A673 (cell line): ENCODE measurements around the gene SP6. TPM values are rescaled to one million over a fixed set of nuclear protein-coding genes. Genes with fewer than 3 reads are reported as not detected.

ENCODE experiments used
- BruUV-seq: library from RNA; stranded (reverse); fragments of 400-500 nt; replicated peaks from 2 replicates; lab custom pipeline; 2021; lab: Mats Ljungman, UMichigan
- CTCF ChIA-PET: fragments of 300-600 bp; sonication (Branson Sonifier 250); formaldehyde crosslinking; loops from one replicate; lab custom pipeline; 2022; ENCODE audit warnings: antibody characterized with exemption; lab: Charles Lee
- POLR2A ChIA-PET: fragments of 300-600 bp; sonication (Branson Sonifier 250); formaldehyde crosslinking; loops from one replicate; lab custom pipeline; 2022; ENCODE audit warnings: antibody characterized with exemption; ENCODE audit not compliant: low non-redundant PET; lab: Charles Lee
- DNase-seq: peaks from one replicate; pipeline ENCODE4 v3.0.0-alpha.2; 2015; ENCODE audit warnings: low spot score
- H3K27ac ChIP-seq: fragments of 200-600 bp; sonication (generic); 2 replicates; pipeline ENCODE4 v1.5.1; 2016; ENCODE audit warnings: mixed run types, low read depth, mild to moderate bottlenecking, mixed read lengths, antibody characterized with exemption, low read length; ENCODE audit not compliant: poor library complexity, severe bottlenecking
- H3K27me3 ChIP-seq: fragments of 200-600 bp; sonication (generic); replicated peaks from 2 replicates; pipeline ENCODE4 v1.6.1; 2017; ENCODE audit warnings: mixed run types, low read depth, mild to moderate bottlenecking, mixed read lengths, antibody characterized with exemption, low read length; ENCODE audit not compliant: insufficient read depth, poor library complexity
- H3K36me3 ChIP-seq: fragments of 200-600 bp; sonication (generic); 2 replicates; pipeline ENCODE4 v1.6.1; 2016; ENCODE audit warnings: mixed run types, mild to moderate bottlenecking, mixed read lengths, antibody characterized with exemption, low read length; ENCODE audit not compliant: insufficient read depth, poor library complexity, severe bottlenecking
- H3K4me1 ChIP-seq: fragments of 200-600 bp; sonication (generic); 2 replicates; pipeline ENCODE4 v1.6.1; 2017; ENCODE audit warnings: mixed run types, mild to moderate bottlenecking, mixed read lengths, antibody characterized with exemption, low read length; ENCODE audit not compliant: insufficient read depth, poor library complexity, severe bottlenecking
- H3K4me3 ChIP-seq: fragments of 200-600 bp; sonication (generic); 2 replicates; pipeline ENCODE4 v1.5.1; 2016; ENCODE audit warnings: low read depth, mixed run types, mild to moderate bottlenecking, mixed read lengths, low read length; ENCODE audit not compliant: poor library complexity, severe bottlenecking
- H3K9me3 ChIP-seq: fragments of 200-600 bp; sonication (generic); 2 replicates; pipeline ENCODE4 v1.6.1; 2016; ENCODE audit warnings: mixed run types, low read depth, mild to moderate bottlenecking, mixed read lengths, antibody characterized with exemption, low read length; ENCODE audit not compliant: poor library complexity, severe bottlenecking
- CTCF ChIP-seq: fragments of 300-800, 200-600 bp; sonication (generic); conservative IDR thresholded peaks from 2 replicates; pipeline ENCODE4 v1.5.1; 2017; ENCODE audit warnings: low read depth, mild to moderate bottlenecking, antibody characterized with exemption, low read length, moderate library complexity, mixed read lengths
- EZH2 ChIP-seq: fragments of 200-600 bp; sonication (generic); IDR thresholded peaks from 2 replicates; pipeline ENCODE4 v1.6.1; 2017; ENCODE audit warnings: borderline replicate concordance, low read depth, mild to moderate bottlenecking, mixed read lengths, antibody characterized with exemption, low read length; ENCODE audit not compliant: poor library complexity, severe bottlenecking
- intact Hi-C: fragments of 100-400 bp; cut with micrococcal nuclease; formaldehyde crosslinking; loops from one replicate; pipeline ENCODE4 v1.10.0; 2022; ENCODE audit not compliant: unreplicated experiment
- total RNA-seq: library from RNA; stranded (reverse); gene quantifications from 2 replicates; pipeline ENCODE4 v1.2.3, GENCODE V29; 2021

Gene SP6
- total RNA-seq, 1 experiment from 2014 or later = 0.15 TPM

- CTCF ChIA-PET = no interaction called here
- H3K36me3 ChIP-seq = no peaks in the 10 kb centered on the region
- no peak for DNase-seq
These were observed 47.2 kb downstream of the SP6 start for GRCh38 chr17:47803751-47804150.

GRCh38 chr17:47803201-47803600, 47.8 kb downstream of the SP6 start:
- intact Hi-C loops = no loop called here
- Histone ChIP-seq H3K9me3 (no peaks in the 10 kb centered on the region), H3K4me3 (no peak overlapping the region), H3K27me3 (no peaks in the 10 kb centered on the region), H3K4me1 (no peaks in the 10 kb centered on the region), H3K27ac (no peak overlapping the region), H3K36me3 (no peaks in the 10 kb centered on the region)
- ChIA-PET CTCF (no interaction called here), POLR2A (no interaction called here)
- no peak for DNase-seq
- no peak for TF ChIP-seq EZH2
- TF ChIP-seq CTCF = no peak
- BruUV-seq = no TSS peak

More at GRCh38 chr17:47803751-47804150, 47.2 kb downstream of the SP6 start:
- no peaks in the 10 kb centered on the region for H3K9me3 ChIP-seq
- no peak for TF ChIP-seq EZH2
- TF ChIP-seq CTCF = no peak
- BruUV-seq = no TSS peak
- no peaks in the 10 kb centered on the region for H3K27me3 ChIP-seq
- intact Hi-C loops = no loop called here
- POLR2A ChIA-PET = no interaction called here
- no peak overlapping the region for H3K27ac ChIP-seq
- H3K4me3 ChIP-seq = no peak overlapping the region
- no peaks in the 10 kb centered on the region for H3K4me1 ChIP-seq

- H3K27ac ChIP-seq = no peak overlapping the region
- TF ChIP-seq EZH2 (no peak), CTCF (peak; percentile 55)
- ChIA-PET POLR2A (no interaction called here), CTCF (no interaction called here)
- no peaks in the 10 kb centered on the region for H3K27me3 ChIP-seq
- no peak overlapping the region for H3K4me3 ChIP-seq
- H3K4me1 ChIP-seq = no peaks in the 10 kb centered on the region
- H3K36me3 ChIP-seq = no peaks in the 10 kb centered on the region
- H3K9me3 ChIP-seq = no peaks in the 10 kb centered on the region
- peak; percentile 22 for DNase-seq
- BruUV-seq = no TSS peak
- intact Hi-C loops = no loop called here
These were observed 48.5 kb downstream of the SP6 start for GRCh38 chr17:47802341-47803022.
